Activated naive CD8-positive, alpha-beta T cell treated with anti-CD3 and anti-CD28 coated beads, Interleukin-2, amount 50 U/mL, for 24 hours (primary cell): ENCODE measurements around the gene GRM7.

Source experiments
- ATAC-seq: fragments of 150-1000 bp; cut with Tn5 transposase; one replicate; pipeline ENCODE4 v1.10.0; 2021
- DNase-seq: peaks from one replicate; pipeline ENCODE4 v3.0.0; 2021
- H3K27ac Mint-ChIP-seq: one replicate; pipeline ENCODE4 v1.8.0; 2021; ENCODE audit warnings: mild to moderate bottlenecking, mixed read lengths
- H3K27me3 Mint-ChIP-seq: one replicate; pipeline ENCODE4 v1.8.0; 2021; ENCODE audit warnings: mixed read lengths
- H3K36me3 Mint-ChIP-seq: one replicate; pipeline ENCODE4 v1.8.0; 2021; ENCODE audit warnings: low read depth, mixed read lengths
- H3K4me1 Mint-ChIP-seq: one replicate; pipeline ENCODE4 v1.8.0; 2021; ENCODE audit warnings: mixed read lengths
- H3K4me3 Mint-ChIP-seq: one replicate; pipeline ENCODE4 v1.8.0; 2021; ENCODE audit warnings: mild to moderate bottlenecking, moderate library complexity, mixed read lengths
- H3K9me3 Mint-ChIP-seq: one replicate; pipeline ENCODE4 v1.8.0; 2021; ENCODE audit warnings: mixed read lengths

GRM7 gene

DNA sequence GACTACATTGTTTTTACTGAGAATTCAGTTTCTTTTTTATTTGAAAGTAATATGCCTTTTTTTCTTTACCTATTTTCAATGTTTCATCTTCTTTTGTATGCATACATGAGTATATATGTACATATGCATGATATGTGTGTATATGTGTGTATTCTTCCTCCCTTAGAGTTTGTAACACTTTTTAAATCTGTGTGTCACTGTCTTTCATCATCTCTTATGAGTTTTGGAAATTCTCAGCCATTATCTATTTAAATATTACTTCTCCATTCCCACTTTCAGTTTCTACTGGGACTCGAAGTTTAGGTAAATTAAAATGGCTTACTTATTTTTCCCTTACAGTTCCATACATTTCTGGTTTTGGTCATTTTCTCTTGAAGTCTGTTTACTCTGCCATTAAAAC is 754.1 kb downstream of the GRM7 start:
- Mint-ChIP-seq H3K27ac (no peak overlapping the region), H3K27me3 (no peaks in the 10 kb centered on the region), H3K4me1 (no peaks in the 10 kb centered on the region), H3K4me3 (no peak overlapping the region), H3K9me3 (no peaks in the 10 kb centered on the region), H3K36me3 (no peaks in the 10 kb centered on the region)
- ATAC-seq = no peak
- no peak for DNase-seq

DNA sequence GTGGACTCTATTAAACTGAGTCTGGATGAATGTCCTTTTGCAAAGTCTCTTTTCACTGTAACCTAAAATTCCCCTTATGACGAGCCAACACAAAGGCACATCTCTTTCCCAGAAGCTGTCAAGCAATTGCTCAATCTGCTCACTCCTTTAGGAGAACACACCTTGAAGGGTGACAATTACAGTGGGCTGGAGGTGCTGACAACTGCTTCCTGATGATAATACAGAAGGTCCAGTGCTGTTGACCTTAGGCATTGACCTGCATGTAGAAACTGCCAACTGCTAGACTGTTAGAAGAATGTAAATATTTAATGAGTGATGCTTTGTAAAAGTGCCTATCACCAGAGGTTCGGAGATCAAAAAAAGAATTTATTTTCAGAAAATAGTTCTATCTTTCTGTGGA is 757.7 kb downstream of the GRM7 start:
- Mint-ChIP-seq H3K36me3 (no peaks in the 10 kb centered on the region), H3K9me3 (no peaks in the 10 kb centered on the region)

DNA sequence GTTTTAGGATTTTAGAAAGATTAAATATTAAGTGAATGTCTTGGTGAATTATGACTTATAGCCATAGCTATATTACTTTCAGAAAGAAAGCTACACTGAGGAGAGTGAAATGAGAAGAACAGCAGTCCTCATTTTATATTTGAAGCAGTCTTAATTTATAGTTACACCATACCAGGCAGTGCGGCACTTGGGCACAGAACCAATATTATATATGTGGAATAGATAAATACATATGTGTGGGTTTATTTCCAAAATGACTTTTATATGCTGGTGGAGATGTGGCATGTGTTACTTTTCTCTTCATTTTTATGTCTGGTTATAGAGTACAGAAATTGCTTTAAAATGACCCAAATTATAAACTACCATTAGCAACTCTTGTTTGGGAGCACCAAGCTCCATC is 759.5 kb downstream of the GRM7 start:
- Mint-ChIP-seq H3K36me3 (no peaks in the 10 kb centered on the region), H3K27me3 (no peaks in the 10 kb centered on the region), H3K9me3 (no peaks in the 10 kb centered on the region), H3K4me1 (no peaks in the 10 kb centered on the region), H3K4me3 (no peak overlapping the region), H3K27ac (no peak overlapping the region)
- DNase-seq (no peak), ATAC-seq (no peak)

More for the DNA sequence above, 757.7 kb downstream of the GRM7 start:
- no peak overlapping the region for H3K27ac Mint-ChIP-seq
- ATAC-seq (no peak), DNase-seq (no peak)
- no peaks in the 10 kb centered on the region for H3K27me3 Mint-ChIP-seq
- no peak overlapping the region for H3K4me3 Mint-ChIP-seq
- no peaks in the 10 kb centered on the region for H3K4me1 Mint-ChIP-seq

DNA sequence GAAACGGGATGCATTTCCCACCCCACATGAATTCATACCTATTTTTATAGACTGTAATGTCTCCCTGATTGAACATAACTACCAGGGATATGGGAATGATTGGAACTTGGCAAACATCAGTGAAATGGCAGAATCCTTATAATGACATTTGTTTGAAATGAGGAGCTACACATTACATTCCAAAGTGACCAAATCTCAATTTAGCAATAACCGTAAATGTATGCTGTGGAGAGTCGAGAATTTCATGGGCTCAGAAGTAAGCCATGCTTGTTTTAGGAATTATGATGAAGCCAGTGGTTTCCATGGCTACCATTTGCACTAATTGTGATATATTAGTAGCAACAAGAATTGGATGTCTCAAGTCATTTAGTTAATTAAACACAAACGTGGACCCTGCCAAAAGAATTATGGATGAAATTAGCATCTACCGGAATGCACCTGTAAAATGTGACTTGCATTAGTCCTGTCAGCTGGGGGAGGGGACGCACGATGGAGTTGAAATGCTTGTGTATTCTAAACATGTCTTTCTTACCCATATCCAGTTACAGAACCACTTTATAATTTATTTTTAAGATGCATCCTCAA is 760.2 kb downstream of the GRM7 start:
- Mint-ChIP-seq H3K4me1 (no peaks in the 10 kb centered on the region), H3K27ac (no peak overlapping the region), H3K9me3 (no peaks in the 10 kb centered on the region), H3K36me3 (no peaks in the 10 kb centered on the region), H3K27me3 (peaks cover 2% of the 10 kb centered on the region), H3K4me3 (no peak overlapping the region)
- ATAC-seq (no peak), DNase-seq (no peak)

DNA sequence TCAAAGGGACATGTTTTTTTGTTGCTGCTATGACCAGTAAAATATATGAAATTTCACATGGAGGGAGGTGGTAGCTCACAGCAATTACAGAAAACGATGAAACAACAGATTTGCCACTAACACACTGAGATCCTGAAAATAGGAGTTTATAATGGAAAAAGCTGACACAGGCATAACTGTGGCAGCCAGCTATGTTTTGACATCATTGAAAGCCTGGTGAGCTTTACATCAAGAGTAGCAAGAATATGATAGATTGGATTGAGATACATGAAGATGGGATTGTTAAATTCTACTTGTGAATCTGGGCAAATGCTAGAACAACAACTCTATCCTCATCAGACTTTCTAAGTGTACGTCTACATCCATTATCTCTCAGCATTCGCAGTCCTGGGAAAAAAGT is 760.7 kb downstream of the GRM7 start:
- no peak for ATAC-seq
- DNase-seq = no peak
- Mint-ChIP-seq H3K27me3 (peaks cover 2% of the 10 kb centered on the region), H3K4me1 (no peaks in the 10 kb centered on the region), H3K4me3 (no peak overlapping the region), H3K36me3 (no peaks in the 10 kb centered on the region), H3K27ac (no peak overlapping the region), H3K9me3 (no peaks in the 10 kb centered on the region)

DNA sequence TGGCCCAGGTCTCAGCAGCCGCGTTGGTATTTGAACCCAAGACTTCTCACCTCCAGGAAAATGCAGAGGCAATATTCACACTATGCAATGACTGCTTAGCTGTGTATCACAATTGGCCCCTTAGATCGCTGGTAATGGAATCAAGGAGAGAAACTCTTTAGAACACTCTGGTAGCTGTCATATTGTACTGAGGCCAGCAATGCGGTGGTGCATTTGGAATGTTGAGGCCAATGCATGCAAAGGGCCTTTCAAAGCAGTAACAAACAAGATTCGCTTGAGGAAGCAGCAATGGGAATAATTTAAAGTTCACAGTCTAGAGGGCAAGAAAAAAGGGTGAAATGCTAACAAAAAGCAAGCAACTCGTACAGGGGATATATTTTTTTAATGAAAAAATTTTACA is 764.1 kb downstream of the GRM7 start:
- Mint-ChIP-seq H3K4me1 (no peaks in the 10 kb centered on the region), H3K4me3 (no peak overlapping the region), H3K27me3 (peaks cover 2% of the 10 kb centered on the region), H3K9me3 (no peaks in the 10 kb centered on the region), H3K36me3 (no peaks in the 10 kb centered on the region), H3K27ac (no peak overlapping the region)
- ATAC-seq = no peak
- DNase-seq = no peak

DNA sequence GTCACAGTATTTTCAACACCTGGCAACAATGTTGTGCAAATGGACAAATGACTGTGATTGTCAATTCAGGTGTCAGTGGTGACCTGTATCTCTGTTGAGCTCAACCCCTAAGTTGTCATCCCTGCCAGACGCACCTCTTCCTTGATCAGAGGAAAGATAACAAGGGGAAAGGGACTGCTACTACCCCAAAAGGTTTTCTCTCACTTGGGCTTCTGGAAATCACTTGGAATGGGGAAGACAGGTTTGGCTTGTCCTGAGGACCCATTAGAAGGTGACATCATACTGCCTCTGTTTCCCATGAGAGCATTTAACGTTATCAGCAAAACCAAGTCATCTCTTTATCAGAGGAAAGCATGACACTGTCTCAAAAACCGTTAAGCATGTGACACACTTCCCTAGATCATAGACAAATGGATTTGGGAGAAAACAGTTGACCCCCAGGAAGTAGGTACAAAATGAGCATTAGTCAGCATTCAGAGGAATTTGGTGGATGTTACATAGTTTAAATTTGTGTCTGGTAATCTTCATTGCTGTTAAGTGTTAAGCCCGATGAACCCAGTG is 769.5 kb downstream of the GRM7 start:
- DNase-seq (no peak), ATAC-seq (no peak)
- Mint-ChIP-seq H3K27me3 (peaks cover 2% of the 10 kb centered on the region), H3K4me3 (no peak overlapping the region), H3K36me3 (no peaks in the 10 kb centered on the region), H3K4me1 (no peaks in the 10 kb centered on the region), H3K27ac (no peak overlapping the region), H3K9me3 (no peaks in the 10 kb centered on the region)

DNA sequence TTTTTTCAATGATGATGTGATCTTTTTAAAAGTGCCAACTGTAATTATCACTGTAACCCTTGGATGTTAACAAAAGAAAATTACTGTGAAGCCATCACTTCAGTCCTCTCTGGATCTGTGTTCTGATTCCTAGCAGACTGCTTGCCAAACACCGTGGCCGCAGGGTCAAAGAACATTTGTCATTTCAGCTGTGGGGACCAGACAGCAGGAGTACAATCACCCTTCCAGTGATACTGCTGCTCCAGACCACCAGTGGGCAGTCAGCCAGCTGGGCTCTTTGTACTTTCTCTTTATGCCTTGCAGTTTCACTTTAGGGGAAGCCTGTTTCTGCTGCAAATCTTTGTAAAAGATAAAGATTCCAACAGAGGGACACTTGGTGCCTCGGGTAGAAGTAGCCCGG is 770.0 kb downstream of the GRM7 start:
- Mint-ChIP-seq H3K27me3 (no peaks in the 10 kb centered on the region), H3K4me3 (no peak overlapping the region), H3K36me3 (no peaks in the 10 kb centered on the region), H3K9me3 (no peaks in the 10 kb centered on the region), H3K4me1 (no peaks in the 10 kb centered on the region), H3K27ac (no peak overlapping the region)
- no peak for ATAC-seq
- no peak for DNase-seq

DNA sequence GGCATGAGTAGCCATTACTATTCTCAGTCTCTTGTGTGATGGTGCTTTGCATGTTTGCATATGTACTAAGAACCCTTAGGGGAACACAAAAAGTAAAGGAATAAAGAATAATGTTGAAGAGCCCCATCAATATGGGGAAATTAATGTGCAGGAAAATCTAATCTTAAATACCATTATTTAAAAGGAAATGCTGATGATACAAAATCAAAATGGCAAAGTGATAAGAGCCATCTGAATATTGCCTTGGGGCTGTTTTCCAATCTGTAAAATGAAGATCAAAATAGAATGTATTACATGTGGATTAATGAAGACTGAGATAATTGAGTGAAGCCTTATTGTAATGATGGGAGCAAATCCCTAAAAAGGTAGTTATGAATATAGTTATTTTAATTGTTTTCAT is 771.4 kb downstream of the GRM7 start:
- Mint-ChIP-seq H3K4me3 (no peak overlapping the region), H3K36me3 (no peaks in the 10 kb centered on the region), H3K9me3 (no peaks in the 10 kb centered on the region), H3K4me1 (no peaks in the 10 kb centered on the region), H3K27ac (no peak overlapping the region), H3K27me3 (no peaks in the 10 kb centered on the region)
- ATAC-seq = no peak
- no peak for DNase-seq

DNA sequence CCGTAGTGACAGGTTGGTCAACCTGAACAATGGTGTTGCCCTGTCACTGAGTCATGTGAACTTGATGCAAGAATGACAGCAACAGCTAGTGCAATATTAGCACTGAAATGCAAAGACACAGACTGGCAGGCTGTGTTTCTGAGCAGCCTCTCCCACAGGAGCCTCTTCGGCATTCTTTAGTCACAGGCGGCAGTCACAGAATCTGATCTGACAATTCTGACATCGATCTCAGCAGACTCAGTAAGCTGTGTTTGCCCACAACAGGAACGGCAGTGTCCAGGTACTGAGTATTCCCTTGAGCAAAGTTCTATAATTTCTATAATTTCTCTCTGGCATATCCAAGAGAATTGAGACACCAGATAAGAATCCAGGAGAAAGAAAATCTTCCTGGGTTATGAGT is 776.8 kb downstream of the GRM7 start:
- ATAC-seq = no peak
- Mint-ChIP-seq H3K4me3 (no peak overlapping the region), H3K4me1 (no peaks in the 10 kb centered on the region), H3K36me3 (no peaks in the 10 kb centered on the region), H3K27ac (no peak overlapping the region), H3K27me3 (no peaks in the 10 kb centered on the region), H3K9me3 (no peaks in the 10 kb centered on the region)
- DNase-seq = no peak

DNA sequence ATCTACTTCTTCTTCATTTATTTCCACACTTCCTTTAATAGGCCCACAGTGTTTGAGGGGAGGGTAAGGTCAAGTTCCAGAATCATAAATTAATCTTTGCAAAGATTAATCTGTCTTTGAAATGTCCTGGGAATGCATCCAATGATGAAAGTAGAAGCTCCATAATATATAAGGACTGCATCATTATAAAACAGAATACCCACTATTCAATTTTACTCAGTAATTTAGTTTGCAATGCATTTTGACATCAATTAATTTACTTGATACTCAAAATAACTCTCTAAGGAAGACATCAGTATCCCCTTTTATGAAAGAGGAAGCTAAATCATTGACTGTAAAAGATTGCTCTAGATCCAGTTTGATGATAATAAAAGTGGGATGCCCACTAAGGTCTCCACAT is 777.2 kb downstream of the GRM7 start:
- Mint-ChIP-seq H3K4me3 (no peak overlapping the region), H3K36me3 (no peaks in the 10 kb centered on the region), H3K27me3 (no peaks in the 10 kb centered on the region), H3K27ac (no peak overlapping the region), H3K9me3 (no peaks in the 10 kb centered on the region), H3K4me1 (no peaks in the 10 kb centered on the region)
- DNase-seq (no peak), ATAC-seq (no peak)

DNA sequence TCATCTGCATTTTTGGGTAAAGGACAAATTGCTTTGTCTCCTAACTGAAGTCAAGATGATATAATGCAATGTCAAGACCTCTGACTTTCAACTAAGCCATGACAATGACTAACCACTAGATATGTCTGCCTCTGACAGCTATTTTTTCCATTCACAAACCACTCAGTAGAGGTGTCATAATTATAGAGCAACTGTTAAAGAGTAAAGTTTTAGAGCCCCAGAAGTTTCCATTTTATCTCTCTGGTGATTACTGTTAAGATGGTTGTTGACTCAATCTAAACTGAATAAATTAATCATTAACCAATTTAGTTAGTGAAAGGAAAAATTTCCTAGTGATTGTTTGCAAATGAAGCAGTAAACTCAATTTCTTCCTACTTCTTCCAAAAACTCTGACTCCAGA is 779.9 kb downstream of the GRM7 start:
- Mint-ChIP-seq H3K27ac (no peak overlapping the region), H3K36me3 (no peaks in the 10 kb centered on the region), H3K4me1 (no peaks in the 10 kb centered on the region), H3K27me3 (no peaks in the 10 kb centered on the region), H3K9me3 (peaks cover 3% of the 10 kb centered on the region), H3K4me3 (no peak overlapping the region)
- DNase-seq (no peak), ATAC-seq (peak; percentile 79)

DNA sequence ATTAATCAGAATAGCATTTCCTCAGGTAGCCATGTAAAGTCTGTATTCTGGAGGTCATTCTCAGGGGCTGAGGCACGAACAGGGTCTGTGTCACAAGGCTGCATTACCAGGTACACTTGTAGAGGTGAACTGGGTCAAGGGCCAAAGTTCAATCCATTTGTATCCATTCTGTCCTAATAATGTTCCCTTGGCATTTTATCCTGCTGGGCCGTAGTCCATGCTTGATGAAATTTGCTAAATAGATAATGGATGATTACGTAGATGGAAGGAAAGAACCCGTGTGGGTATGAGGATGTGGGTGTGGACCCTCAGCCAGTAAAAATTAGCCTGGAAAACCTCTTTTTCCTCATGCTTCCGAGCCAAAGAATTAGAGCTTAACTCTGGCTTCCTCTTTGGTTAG is 785.9 kb downstream of the GRM7 start:
- no peaks in the 10 kb centered on the region for H3K27me3 Mint-ChIP-seq
- H3K4me3 Mint-ChIP-seq = no peak overlapping the region
- no peaks in the 10 kb centered on the region for H3K36me3 Mint-ChIP-seq
- H3K9me3 Mint-ChIP-seq = peaks cover 5% of the 10 kb centered on the region
- DNase-seq (no peak), ATAC-seq (no peak)
- no peaks in the 10 kb centered on the region for H3K4me1 Mint-ChIP-seq
- H3K27ac Mint-ChIP-seq = no peak overlapping the region

DNA sequence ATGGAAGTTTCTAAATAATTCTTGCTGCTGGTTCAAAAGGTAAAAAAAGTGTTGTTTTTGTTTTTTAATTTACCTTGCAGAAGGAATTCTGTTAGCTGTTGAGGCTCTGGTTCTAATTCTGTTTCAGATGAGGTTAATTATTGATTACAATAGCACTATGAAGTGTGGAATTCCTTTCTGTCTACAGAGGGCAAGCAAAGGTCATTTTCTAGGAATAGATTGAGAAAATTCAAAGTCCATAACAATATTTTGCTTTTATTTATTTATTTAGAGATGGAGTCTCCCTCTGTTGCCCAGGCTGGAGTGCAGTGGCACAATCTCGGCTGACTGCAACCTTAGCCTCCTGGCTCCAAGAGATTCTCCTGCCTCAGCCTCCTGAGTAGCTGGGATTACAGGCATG is 789.6 kb downstream of the GRM7 start:
- DNase-seq (no peak), ATAC-seq (no peak)
- H3K9me3 Mint-ChIP-seq = peaks cover 5% of the 10 kb centered on the region
- no peaks in the 10 kb centered on the region for H3K4me1 Mint-ChIP-seq
- H3K27ac Mint-ChIP-seq = no peak overlapping the region
- no peaks in the 10 kb centered on the region for H3K36me3 Mint-ChIP-seq
- H3K4me3 Mint-ChIP-seq = no peak overlapping the region
- no peaks in the 10 kb centered on the region for H3K27me3 Mint-ChIP-seq

DNA sequence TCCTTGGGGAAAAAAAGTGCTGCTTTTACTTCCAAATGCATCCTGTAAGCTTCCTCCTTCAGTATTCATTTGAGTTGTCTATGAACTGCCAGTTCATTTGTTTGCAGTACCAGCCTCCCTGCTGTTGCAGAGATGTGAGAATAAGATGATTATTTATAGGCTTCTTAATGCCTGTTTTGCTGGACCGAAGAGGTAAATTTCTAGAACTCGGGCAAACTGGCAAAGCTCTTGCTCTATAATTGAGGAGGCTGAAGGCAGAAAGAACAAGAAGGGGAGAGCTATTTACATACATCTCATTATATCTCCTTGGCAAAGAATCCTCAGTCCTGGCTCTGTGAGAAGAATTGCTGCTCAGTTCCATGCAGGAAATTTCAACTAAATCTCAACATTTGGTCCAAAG is 790.4 kb downstream of the GRM7 start:
- DNase-seq (no peak), ATAC-seq (no peak)
- Mint-ChIP-seq H3K4me3 (no peak overlapping the region), H3K36me3 (no peaks in the 10 kb centered on the region), H3K27me3 (no peaks in the 10 kb centered on the region), H3K9me3 (no peaks in the 10 kb centered on the region), H3K4me1 (no peaks in the 10 kb centered on the region), H3K27ac (no peak overlapping the region)
